ENCODE measurements around the gene TRIM2.

The TRIM2 gene

DNA sequence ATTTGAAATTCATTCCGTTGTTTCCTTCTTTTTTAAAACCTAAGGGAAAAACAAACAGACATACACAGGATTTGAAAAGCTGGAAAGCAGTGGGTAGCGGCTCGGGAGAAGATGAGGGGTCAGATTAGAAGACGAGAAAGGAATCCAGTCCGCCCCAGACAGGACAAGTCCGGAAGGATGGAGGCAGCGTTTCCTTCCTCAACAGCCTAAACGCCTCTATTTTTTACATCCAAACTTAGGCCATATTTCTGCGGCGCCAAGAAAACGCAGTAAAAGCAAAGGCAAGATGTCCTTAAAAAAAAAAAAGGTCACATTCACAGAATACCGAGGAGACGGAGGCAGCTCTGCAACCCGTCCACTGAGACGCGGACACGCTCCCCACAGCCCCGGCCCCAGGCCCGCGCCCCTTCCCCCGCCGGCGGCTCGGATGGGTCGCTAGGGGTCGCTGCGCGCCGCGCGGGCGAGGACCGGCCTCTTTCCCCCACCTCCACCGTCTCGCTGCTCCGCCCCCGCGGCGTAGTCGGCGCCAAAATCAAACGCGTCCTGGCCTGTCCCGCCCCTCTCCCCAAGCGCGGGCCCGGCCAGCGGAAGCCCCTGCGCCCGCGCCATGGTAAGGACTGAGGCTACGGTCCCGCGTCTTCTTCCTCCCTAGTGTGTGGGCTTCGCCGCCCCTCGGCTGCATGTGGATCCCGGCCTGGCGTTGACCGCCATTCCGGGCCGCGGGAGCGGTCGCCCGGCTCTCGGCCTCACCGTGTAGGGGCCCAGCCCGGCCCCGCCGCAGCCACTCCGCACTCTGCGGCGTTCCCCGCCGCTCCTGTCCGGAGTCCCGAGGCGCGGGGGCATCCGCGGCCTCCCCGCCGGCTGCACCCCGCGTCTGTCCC lies 140.1 kb downstream of the TRIM2 start, which contains the start of gene MND1:
TSS of gene MND1 (plus strand) at position 558 of the 881 bp plus-strand sequence. CDS start at position 608, 50 bp downstream.
- peak; percentile 44 for DNase-seq

DNA sequence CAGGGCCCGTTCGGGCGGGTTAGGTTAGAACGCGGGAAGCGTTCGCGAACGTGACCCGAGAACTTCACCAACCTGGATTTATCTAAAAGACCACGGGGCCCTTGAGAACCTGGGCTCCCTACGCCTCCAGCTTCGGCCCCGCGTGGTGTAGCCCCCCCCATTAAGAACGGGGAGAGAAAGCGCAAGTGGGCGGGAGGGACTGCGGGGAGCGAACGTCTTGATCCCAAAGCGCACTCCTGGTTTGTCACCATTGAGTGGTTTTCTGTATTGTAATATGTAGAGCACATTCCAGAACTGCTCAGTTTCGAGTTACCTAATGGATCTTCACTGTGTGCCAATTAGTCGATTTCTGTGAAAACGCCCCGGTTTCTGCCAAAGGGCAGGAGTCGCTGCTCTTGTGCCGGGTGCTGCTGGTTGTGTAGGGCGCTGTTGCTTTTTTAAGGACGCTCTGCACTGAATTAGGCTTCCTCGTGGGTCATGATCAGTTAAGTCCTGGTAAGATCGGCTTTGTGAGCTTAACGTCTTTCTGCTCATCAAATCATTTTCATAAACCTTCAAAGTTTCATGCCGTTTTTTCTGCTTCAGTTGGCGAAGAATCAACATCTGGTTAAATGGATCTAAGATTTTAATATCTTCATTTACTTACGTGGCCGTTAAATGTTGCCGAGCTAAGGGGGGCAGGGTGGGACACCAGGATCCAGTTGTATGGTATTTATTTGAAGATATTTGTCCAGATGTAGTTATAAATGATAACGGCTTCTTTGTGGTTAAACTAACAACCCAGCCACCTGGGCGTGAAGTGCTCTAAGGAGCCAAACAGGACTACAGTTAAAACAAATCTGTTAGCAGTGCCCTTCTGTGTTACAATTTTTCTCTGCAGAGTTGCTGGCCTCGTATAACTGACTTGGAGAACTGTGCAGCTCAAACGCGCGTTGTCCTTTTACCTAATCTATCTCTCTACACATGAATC lies 141.1 kb downstream of the TRIM2 start:
- DNase-seq: no peak

DNA sequence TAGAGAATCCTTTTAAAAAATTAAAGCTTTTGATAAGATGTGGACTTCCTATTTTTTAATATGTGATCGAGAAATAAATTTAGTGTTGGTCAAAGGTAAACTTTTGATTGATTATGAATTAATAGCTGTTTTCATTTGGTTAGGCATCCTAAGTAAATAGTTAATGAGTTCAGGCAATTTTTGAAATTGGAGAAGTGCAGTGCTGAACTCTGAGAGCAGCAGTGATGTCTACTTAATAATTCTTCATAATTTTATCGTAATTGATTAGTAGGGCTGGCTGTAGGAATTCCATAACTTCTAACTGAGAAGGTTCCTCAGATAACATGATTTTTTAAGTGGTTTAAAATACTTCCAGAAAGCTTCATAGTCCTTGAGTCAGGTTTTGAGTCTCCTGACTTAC lies 141.8 kb downstream of the TRIM2 start:
- no peak for DNase-seq

DNA sequence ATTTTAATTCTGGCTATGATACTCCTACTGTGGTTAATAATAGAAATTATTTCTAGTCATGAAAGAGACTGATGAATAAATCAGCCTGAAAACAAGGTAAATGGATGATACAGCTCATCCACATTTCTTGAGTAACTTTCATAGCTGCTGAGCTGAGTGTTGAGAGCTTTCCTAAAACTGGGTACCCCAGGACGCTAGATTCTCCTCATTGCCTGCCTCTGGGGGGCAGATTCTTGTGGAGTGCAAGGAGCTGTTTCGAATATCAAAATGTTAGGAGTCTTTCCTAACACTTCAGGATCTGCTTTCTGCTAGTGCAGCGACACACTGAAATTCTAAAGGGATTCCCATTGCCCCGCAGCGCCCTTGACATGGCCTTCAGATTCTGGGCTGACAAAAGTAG lies 142.3 kb downstream of the TRIM2 start:
- no peak for DNase-seq

DNA sequence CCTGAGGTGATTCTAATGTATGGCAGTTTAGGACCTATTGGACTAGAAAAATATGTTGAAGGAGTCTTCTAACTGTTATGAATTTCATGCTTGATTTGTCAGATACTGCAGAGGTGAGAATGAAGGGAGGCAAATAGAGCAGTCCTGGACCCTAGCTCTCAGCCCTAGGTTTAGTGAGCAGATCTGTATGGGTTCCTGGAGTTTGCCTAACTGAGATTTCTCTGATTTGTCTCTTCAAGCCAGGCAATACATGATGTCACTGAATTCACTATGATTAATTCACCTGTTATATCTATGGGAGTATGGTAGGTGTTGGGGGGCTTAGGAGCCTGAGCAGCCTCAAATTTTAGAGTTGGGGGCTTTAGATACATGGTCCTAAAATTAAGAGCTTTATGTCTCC lies 142.9 kb downstream of the TRIM2 start:
- DNase-seq: no peak

DNA sequence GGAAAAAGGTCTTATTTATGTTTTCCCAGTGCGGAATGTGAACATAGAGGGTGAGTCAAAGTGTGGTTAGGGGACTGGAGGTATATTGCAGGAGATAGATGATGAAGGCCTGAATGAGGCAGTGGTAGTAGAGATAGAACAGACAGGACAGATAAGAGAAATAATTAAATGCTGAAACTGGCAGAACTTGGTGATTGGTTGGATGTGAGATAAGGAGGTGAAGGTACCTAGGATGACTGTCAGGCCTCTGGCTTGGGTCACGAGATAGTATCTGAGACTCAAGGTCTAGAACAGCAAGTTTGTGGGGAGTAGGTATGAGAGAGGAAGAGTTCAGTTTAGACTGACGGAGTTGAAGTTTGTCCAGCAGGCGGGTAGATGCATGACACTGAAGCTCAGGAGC lies 143.8 kb downstream of the TRIM2 start:
- no peak for DNase-seq

DNA sequence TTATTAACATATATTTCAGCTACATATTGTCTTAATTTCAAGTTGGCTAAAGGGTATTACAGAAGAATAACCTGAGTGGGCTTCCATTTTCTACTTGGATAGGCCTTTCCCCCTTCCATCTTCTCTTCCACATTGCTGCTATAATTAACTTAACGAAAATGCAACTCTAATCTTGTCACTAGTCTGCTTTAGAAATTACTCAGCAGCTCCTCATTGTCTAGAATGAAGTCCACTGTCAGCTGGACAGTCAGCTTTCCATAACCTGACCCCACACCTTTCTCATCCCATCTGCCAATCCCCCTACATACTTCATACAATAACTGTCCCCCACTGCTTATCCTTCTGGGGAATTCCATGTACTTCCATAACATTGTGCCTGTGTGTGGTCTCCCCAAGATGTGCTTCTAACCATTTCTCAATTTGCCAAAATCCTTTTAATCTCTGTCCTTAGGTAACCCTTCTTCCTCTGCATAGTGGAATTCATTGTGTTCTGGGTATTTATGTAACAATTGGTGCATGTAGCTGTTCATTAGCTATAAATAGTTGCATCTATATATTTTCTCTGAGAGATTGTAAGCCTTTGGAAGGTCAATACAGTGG lies 145.1 kb downstream of the TRIM2 start:
- no peak for DNase-seq

DNA sequence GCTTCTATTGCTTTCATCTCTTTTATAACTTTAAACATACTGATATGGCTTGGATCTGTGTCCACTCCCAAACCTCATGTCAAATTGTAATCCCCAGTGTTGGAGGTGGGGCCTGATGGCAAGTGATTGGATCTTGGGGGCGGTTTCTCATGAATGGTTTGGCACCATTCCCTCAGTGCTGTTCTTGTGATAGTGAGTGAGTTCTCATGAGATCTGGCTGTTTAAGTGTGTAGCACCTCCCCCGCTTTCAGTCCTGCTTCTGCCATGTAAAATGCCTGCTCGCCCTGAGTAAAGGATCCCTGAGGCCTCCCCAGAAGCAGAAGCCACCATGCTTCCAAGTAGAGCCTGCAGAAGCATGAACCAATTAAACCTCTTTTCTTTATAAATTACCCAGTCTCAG lies 157.9 kb downstream of the TRIM2 start:
- no peak for DNase-seq

DNA sequence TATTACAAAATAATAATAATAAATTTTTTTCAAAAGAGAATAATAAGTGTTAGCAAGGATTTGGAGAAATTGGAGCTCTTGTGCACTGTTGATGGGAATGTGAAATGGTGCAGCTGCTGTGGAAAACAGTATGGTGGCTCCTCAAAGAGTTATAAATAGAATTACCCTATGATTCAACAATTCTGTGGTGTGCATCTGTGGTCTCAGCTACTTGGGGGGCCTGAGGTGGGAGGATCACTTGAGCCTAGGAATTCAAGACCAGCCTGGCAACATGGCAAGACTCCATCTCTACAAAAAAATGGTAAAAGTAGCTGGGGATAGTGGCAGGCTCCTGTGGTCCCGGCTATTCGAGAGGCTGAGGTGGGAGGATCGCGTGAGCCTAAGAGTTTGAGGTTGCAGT lies 159.8 kb downstream of the TRIM2 start:
- no peak for DNase-seq

DNA sequence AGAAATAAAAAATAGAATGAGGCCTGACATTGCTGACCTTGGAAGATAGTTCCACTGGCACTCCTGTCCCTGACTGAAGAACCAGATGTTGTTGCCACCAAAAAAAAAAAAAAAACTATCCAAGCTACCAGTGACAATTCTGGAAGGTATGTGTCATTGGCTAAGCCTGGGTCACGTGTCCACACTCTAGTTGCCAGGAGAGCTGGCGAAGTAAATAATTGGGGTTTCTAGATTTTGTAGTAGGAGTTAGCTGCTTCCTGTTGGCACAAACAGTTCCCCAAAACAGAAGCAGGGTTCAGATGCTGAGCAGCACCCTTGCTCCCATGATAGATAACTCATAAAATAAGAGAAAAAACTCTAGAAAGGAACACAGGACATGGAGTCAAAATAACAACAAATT lies 160.8 kb downstream of the TRIM2 start:
- no peak for DNase-seq

DNA sequence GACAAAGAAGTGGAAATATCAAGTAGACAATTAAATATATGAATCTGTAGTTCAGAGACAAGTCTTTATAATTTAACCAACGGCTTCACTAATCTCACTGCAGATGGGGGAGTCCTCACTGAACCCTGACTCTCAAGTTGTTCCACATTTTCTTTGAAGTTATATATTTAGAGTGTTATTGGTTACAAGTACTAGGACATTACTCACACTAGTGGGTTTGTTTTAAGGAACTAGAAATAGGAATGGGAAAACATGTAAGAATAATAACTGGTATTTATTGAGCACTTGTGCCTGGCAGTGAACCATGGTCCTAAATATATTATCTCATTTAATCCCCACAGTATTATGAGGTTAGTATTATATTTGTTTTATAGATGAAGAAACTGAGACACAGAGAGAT lies 162.2 kb downstream of the TRIM2 start:
- DNase-seq: no peak

DNA sequence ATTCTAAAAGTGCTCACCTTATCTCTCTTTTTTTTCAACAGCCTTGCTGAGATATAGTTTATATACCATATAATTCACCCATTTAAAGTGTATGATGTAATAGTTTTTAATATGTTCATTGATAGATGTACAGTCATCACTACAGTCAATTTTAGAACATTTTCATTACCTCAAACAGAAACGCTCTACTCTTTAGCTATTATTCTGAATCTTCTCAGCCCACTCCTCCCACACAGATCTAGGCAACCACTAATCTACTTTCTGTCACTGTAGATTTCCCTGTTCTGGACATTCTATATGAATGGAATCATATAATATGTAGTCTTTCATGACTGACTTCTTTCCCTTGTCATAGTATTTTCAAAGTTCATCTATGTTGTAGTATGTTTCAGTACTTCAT lies 162.8 kb downstream of the TRIM2 start:
- no peak for DNase-seq

DNA sequence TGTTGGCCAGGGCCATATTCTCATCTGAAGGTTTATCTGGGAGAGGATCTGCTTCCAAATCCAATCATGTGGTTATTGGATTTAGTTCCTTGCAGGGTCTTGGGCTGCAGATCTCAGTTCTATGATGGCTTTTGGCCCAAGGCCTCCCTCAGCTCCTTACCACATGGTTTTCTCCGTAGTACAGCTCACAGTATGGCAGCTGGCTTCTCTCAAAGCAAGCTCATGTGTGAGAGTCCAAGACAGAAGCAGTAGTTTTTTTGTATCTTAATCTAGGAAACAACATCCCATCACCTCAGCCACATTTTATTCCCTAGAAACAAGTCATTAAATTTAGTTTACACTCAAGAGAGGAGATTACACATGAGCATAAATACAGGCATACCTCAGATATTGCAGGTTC lies 164.8 kb downstream of the TRIM2 start:
- no peak for DNase-seq

DNA sequence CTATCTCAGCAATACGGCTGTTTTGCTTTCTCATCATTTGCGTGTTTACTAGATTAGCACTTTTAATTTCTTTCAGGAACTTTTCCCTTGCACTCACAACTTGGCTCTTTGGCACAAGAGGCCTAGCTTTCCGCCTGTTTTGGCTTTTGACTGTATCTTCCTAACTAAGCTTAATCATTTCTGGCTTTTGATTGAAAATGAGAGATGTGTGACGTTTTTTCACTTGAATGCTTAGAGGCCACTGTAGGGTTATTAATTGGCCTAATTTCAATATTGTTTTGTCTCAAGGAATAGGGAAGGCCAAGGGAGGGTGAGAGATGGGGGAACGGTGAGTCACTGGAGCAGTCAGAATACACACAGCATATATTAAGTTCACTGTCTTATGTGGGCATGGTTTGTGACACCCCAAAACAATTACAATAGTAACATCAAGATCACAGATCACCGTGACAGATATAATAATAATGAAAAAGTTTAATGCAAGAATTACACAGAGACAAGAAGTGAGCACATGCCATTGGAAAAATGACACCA lies 167.5 kb downstream of the TRIM2 start:
- no peak for DNase-seq

DNA sequence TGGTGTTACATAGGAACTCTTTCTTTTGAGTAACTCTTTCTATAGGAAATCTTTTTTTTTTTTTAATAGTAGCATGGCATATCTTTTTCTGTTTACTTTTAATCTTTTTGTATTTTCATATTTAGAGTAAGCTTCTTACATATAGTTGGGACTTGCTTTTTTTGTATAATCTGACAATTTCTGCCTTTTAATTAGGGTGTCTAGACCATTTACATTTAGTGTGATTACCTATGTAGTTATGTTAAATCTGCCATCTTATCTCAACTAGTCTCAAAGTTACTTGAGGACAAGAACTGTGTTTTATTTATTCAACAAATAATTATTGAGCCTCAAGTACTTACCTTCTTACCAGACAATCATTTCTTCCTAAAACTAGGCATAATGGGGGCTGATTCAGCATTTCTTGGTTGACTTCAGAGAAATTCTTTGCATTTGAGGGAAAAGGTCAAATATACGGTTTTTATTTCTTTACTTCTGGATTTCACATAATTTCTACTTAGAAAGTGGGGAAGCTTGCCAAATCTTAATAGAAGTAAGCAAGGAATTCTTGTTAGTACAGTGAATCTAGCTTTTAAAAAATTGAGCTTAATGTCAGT lies 168.8 kb downstream of the TRIM2 start:
- DNase-seq: no peak

DNA sequence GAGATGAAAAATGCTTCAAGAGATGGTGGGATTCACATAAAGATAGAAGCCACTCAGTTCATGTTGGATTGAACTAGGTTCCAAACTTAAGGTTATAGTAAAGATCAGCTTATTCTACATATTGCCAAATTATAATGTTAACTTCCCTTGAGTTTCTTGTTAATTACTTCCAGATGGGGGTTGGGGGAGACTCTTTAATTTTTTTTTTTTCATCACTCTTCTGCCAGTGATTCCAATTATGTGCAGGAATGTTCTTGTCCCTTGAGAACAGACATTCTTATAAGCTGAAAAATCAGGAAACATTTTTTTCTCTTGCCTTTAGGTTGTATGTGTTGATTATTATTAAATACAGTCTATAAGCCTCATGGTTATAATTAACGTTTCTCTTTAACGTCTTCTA lies 170.2 kb downstream of the TRIM2 start:
- no peak for DNase-seq

DNA sequence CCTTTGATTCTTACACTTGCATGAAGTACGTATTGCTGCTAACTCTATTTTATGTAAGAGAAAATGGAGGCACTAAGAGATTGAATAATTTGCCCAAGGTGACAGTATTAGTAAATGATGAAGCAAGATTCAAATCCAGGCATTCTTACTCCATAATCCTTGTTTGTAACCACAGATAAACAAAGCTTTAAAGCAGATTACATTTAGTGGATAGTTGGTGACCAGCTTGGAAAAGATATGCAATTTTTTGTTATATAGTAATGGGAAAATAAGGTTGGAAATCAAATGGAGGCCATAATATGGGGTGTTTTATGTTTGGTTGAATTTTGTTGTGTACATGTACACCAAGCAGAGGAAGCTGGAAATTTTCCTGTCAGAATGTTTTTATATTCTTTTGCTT lies 171.1 kb downstream of the TRIM2 start:
- DNase-seq: no peak

DNA sequence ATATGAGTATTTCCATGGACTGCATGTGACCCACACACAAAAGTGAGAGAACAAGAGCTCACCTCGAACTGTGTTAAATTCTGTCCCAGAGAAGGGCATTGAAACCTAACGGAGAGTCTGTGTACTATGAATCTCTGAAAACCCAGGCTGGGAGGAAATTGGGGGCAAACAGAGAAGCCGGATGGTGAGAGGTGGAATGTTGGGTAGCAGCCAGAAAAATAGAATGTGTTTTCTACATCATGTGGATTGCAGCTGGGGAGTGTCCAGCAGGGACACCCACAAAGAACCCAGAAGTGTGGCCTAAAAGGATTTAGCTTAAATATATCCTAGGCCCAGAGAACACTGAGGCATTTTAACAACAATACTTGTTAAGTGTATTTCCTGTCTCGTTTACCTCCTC lies 178.9 kb downstream of the TRIM2 start:
- no peak for DNase-seq

DNA sequence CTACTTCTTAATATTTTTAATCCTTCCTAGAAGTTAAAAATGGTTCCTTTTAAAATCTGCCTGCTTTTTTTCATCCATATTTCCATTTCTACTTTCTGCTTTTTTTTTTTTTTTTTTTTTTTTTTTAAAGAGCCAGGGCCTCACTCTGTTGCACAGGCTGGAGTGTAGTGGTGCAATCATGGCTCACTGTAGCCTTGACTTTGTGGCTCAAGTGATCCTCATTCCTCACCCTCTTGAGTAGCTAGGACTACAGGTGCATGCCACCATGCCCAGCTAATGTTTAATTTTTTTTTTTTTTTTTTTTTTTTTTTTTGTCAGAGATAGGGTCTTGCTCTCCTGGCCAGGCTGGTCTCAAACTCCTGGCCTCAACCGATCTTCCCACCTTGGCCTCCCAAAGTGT lies 179.9 kb downstream of the TRIM2 start:
- no peak for DNase-seq

DNA sequence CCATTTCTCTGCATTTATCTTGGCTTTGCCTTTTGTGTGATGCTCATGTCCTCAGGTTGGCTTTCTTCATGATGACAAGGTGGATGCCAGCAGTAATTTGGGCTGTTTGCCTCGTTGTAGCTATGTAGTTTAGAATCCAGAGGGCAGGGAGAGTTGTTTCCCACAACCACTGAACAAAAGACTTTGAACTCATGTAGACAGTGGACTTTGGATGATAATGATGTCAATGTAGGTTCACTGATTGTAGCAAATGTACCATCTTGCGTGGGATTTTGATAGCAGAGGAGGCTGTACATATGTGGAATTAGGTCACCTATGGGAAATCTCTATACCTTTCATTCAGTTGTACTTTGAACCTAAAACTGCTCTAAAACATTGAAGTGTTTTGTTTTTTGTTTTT lies 181.5 kb downstream of the TRIM2 start:
- DNase-seq: no peak

DNA sequence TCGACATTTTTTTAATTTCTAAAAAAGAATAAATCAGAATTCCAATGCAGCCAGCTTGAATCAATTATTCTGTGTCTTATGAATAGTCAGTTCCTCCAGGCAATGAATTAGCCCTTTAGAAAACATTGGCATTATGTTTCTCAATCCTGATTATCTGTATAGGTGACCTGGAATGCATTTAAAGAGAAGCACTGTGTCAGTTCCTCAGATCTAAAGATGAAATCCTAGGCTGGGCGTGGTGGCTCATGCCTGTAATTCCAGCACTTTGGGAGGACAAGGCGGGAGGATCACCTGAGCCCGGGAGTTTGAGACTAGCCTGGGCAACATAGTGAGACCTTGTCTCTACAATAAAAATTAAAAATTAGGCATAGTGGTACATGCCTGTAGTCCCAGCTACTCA lies 183.7 kb downstream of the TRIM2 start:
- DNase-seq: no peak

All from KG1 (cell line).